Measurements from ENCODE around the gene SMYD4. TPM values are rescaled to one million over a fixed set of nuclear protein-coding genes. Genes with fewer than 3 reads are reported as not detected.

The SMYD4 gene
- total RNA-seq, 2 donors from 2014 or later, result 8.0 to 14.7 TPM

DNA sequence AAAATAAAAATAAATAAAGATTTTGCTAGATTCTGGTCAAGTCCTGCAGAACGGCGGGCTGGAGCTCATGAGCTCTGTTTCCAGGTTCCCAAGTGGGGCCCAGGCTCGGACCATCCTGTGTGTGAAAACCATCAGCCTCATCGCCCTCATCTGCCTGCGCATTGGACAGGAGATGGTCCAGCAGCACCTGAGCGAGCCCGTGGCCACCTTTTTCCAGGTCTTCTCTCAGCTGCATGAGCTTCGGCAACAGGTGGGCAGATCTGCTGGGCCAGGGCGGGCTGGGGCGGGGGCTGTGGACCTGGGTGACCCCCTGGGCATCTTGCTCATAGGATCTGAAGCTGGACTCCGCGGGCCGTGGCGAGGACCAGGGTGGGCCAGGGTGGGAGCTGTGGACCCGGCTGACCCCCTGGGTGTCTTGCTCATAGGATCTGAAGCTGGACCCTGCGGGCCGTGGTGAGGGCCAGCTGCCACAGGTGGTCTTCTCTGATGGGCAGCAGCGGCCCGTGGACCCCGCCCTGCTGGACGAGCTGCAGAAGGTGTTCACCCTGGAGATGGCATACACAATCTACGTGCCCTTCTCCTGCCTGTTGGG, 97.4 kb downstream of the SMYD4 start:
- Histone ChIP-seq H3K9ac (ENCODE audit: low read depth in 2 of 2, low read length in 2 of 2) (no peak overlapping the region), H3K36me3 (no peaks in the 10 kb centered on the region), H3K27me3 (no peaks in the 10 kb centered on the region), H3K27ac (no peak overlapping the region), H3K4me3 (no peak overlapping the region), H3K4me1 (peaks cover 4% of the 10 kb centered on the region), H3K9me3 (no peaks in the 10 kb centered on the region)
- no peak for DNase-seq
- intact Hi-C loops (cut with DNase I), result loop anchor here (5.0 kb wide), 1 partner anchor 50 kb away; no protein-coding TSS in a partner anchor
- TF ChIP-seq, protein P1, sequence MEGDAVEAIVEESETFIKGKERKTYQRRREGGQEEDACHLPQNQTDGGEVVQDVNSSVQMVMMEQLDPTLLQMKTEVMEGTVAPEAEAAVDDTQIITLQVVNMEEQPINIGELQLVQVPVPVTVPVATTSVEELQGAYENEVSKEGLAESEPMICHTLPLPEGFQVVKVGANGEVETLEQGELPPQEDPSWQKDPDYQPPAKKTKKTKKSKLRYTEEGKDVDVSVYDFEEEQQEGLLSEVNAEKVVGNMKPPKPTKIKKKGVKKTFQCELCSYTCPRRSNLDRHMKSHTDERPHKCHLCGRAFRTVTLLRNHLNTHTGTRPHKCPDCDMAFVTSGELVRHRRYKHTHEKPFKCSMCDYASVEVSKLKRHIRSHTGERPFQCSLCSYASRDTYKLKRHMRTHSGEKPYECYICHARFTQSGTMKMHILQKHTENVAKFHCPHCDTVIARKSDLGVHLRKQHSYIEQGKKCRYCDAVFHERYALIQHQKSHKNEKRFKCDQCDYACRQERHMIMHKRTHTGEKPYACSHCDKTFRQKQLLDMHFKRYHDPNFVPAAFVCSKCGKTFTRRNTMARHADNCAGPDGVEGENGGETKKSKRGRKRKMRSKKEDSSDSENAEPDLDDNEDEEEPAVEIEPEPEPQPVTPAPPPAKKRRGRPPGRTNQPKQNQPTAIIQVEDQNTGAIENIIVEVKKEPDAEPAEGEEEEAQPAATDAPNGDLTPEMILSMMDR (IDR thresholded peaks at IDR 0.05), result no peak

DNA sequence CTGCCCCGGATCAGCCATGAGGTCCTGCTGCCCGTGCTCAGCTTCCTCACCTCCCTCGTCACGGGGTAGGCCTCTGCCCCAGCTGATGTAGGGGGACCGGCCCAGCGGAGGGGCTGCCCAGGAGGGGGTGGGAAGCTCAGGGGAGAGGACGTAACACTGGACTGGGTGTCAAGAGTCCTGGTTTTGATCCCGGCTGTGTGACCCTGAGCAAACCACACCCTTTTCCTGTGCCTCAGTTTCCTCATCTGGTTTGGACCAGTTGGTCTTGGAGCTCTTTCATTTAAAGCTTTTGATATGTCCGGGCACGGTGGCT, 98.6 kb downstream of the SMYD4 start:
- H3K4me1 ChIP-seq, result no peaks in the 10 kb centered on the region

DNA sequence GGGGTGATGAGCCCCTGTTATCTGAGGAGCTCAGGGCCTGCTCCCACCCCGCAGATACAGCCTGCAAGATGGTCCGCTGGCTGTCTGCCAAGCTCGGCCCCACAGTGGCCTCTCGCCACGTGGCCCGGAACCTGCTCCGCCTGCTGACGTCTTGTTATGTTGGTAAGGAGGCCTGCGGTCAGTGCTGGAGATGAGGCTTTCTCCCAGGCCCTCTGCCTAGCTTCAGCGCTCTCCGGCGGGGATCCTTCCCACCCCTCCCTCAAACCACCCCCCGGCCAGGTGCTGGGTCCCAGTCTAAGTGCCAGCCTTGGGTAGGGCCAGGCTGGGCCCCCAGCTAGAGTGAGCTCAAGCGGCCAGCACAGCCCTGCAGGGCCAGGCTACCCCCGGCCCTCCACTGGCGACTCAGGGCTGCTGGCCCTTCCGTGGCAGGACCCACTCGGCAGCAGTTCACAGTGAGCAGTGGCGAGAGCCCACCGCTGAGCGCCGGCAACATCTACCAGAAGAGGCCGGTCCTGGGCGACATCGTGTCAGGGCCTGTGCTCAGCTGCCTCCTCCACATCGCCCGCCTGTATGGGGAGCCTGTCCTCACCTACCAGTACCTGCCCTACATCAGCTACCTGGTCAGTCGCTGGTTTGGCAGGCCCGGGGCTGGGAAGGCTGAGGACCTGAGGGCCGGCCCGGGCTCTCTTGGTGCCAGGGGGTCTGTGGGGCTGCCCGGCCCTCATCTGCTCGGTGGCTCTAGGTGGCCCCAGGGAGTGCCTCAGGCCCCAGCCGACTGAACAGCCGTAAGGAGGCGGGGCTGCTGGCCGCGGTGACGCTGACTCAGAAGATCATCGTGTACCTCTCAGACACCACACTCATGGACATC, 99.1 kb downstream of the SMYD4 start:
- peak overlapping the region in 1 of 2 donors; percentile 69 for H3K9ac ChIP-seq (ENCODE audit: low read depth in 2 of 2, low read length in 2 of 2)
- H3K4me3 ChIP-seq, result no peak overlapping the region
- DNase-seq, result peak; percentile 52
- no peaks in the 10 kb centered on the region for H3K27me3 ChIP-seq
- TF ChIP-seq, protein P1 (IDR thresholded peaks at IDR 0.05), result no peak
- peaks cover under 1% of the 10 kb centered on the region for H3K4me1 ChIP-seq
- H3K27ac ChIP-seq, result peak overlapping the region; percentile 55
- no peaks in the 10 kb centered on the region for H3K9me3 ChIP-seq
- no peaks in the 10 kb centered on the region for H3K36me3 ChIP-seq
- intact Hi-C loops (cut with DNase I), result loop anchor here (5.0 kb wide), 1 partner anchor 52 kb away; no protein-coding TSS in a partner anchor

More for the DNA sequence above, 98.6 kb downstream of the SMYD4 start:
- Histone ChIP-seq H3K27ac (no peak overlapping the region), H3K9me3 (no peaks in the 10 kb centered on the region), H3K36me3 (no peaks in the 10 kb centered on the region), H3K4me3 (no peak overlapping the region), H3K9ac (ENCODE audit: low read depth in 2 of 2, low read length in 2 of 2) (no peak overlapping the region), H3K27me3 (no peaks in the 10 kb centered on the region)
- intact Hi-C loops (cut with DNase I), result loop anchor here (5.0 kb wide), 1 partner anchor 51 kb away; no protein-coding TSS in a partner anchor
- DNase-seq, result no peak
- TF ChIP-seq, protein P1 (IDR thresholded peaks at IDR 0.05), result no peak

DNA sequence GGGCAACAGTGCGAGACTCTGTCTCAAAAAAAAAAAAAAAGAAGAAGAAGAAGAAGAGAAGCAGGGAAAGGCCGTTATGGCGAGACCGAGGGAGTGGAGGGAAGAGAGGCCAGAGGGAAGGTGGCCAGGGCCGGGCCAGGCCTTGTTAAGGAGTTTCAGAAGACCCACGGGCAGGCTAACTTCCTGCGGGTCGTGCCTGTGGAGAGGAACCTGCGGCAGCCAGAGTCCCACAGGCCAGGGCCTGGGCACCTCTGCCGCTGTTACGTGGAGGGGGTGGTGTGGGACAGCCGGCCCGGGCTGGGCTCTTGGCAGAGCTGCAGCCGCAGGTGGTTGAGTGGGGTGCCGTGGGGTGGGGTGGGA, 99.8 kb downstream of the SMYD4 start:
- no peak for DNase-seq
- H3K4me1 ChIP-seq, result peaks cover 6% of the 10 kb centered on the region
- no peaks in the 10 kb centered on the region for H3K36me3 ChIP-seq
- H3K9me3 ChIP-seq, result no peaks in the 10 kb centered on the region
- H3K27me3 ChIP-seq, result no peaks in the 10 kb centered on the region
- TF ChIP-seq, protein P1 (IDR thresholded peaks at IDR 0.05), result no peak
- peak overlapping the region; percentile 55 for H3K27ac ChIP-seq
- no peak overlapping the region for H3K9ac ChIP-seq (ENCODE audit: low read depth in 2 of 2, low read length in 2 of 2)
- intact Hi-C loops (cut with DNase I), result loop anchor here (5.0 kb wide), 1 partner anchor 52 kb away; no protein-coding TSS in a partner anchor
- no peak overlapping the region for H3K4me3 ChIP-seq

Other genes with a start within 250 kb of the SMYD4 start
- gene SLC43A2, start 201.1 kb downstream of the SMYD4 start, total RNA-seq, result 10 to 100 TPM; 29.3 to 38.7 TPM
- 1 to 10 TPM; 6.3 to 7.7 TPM for gene SCARF1, start 184.2 kb downstream of the SMYD4 start, total RNA-seq
- 10 to 100 TPM; 35.7 to 40.4 TPM for gene RILP, start 180.0 kb downstream of the SMYD4 start, total RNA-seq
- 100 to 1,000 TPM; 172 to 292 TPM for gene PRPF8, start 145.0 kb downstream of the SMYD4 start, total RNA-seq
- gene TLCD2, start 119.5 kb downstream of the SMYD4 start, total RNA-seq, result 10 to 100 TPM; 30.2 to 32.6 TPM
- gene WDR81, start 105.2 kb downstream of the SMYD4 start, total RNA-seq, result 10 to 100 TPM in 1 of 2 donors, 1 to 10 TPM in 1; 9.2 to 16.0 TPM
- gene SERPINF2, start 87.0 kb downstream of the SMYD4 start, total RNA-seq, result 1 to 10 TPM; 1.0 to 1.7 TPM
- 10 to 100 TPM; 13.3 to 39.7 TPM for gene SERPINF1, start 67.8 kb downstream of the SMYD4 start, total RNA-seq
- 100 to 1,000 TPM in 1 of 2 donors, 10 to 100 TPM in 1; 63.4 to 105 TPM for gene RPA1, start 103 bp upstream of the SMYD4 start, total RNA-seq
- gene RTN4RL1, start 195.4 kb upstream of the SMYD4 start, total RNA-seq, result under 1 TPM; 0.32 to 0.37 TPM
- 10 to 100 TPM; 22.7 to 34.4 TPM for gene DPH1, start 200.3 kb upstream of the SMYD4 start, total RNA-seq
- 10 to 100 TPM; 41.0 to 49.8 TPM for gene OVCA2, start 212.1 kb upstream of the SMYD4 start, total RNA-seq
- gene HIC1, start 225.2 kb upstream of the SMYD4 start, total RNA-seq, result 10 to 100 TPM in 1 of 2 donors, 1 to 10 TPM in 1; 7.0 to 11.2 TPM